ENCODE data around the gene PKD1. TPM values are rescaled to one million over a fixed set of nuclear protein-coding genes. Genes with fewer than 3 reads are reported as not detected.
A peak's percentile ranks its signal among the peaks of the same experiment; 100 is the strongest.

The PKD1 gene
- total RNA-seq, 1 experiment from 2014 or later: 55.1 TPM

GRCh38 chr16:2170587-2171435 lies 35.1 kb upstream of the PKD1 start:
- no peak for DNase-seq (ENCODE audit: low read depth)

DNA sequence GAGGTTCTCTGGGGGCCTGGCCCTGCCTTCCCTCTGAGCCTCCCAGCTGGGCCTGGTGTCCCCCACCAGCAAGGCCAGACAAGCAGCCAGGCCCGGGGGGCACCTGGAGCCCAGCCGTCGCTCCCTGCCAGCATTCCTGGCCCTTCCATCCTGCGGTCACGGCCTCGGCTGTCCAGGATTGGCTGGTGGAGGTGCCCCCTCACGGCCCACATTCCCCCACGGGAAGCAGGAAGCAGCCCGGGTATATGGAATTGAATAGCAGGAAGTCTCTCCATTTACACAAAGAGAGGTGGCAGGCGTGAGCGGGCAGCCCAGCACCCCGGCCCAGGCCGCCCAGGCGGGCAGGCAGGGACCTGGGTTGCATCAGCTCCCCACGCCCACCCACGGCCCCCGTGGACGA lies 34.4 kb upstream of the PKD1 start:
- no peak for DNase-seq (ENCODE audit: low read depth)

GRCh38 chr16:2167068-2167638 lies 31.5 kb upstream of the PKD1 start:
- no peak for DNase-seq (ENCODE audit: low read depth)

DNA sequence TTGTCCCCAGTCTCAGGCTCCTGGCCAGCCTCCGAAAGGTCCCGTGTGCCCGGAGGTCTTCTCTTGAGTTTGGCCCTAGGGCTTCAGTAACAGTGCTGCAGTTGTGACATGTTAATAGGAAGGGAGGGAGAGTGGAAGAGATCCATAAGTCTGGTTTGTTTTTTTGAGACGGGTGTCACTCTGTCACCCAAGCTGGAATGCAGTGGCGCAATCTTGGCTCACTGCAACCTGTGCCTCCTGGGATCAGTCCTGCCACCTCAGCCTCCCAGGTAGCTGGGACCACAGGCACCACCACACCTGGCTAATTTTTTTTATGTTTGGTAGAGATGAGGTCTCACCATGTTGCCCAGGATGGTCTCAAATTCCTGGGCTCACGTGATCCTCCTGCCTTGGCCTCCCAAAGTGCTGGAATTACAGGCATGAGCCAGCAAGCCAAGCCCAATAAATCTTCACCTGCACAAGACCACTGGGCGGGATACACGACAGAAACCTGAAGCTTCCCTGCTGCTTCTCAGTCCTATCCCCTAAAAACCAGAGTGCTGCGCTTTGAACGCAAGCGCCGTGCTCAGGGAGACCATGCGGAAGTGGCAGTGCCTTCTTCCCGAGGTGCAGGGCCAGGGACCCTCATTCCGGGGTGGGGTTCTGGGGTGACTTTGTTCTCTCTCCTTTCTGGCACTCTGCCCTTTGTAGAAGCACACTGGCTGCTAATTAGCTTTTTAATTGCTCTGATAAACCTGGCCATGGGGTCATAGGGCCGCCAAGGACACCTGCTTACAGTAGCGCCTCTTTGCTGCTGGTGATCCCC lies 30.8 kb upstream of the PKD1 start:
- no peak for DNase-seq (ENCODE audit: low read depth)

DNA sequence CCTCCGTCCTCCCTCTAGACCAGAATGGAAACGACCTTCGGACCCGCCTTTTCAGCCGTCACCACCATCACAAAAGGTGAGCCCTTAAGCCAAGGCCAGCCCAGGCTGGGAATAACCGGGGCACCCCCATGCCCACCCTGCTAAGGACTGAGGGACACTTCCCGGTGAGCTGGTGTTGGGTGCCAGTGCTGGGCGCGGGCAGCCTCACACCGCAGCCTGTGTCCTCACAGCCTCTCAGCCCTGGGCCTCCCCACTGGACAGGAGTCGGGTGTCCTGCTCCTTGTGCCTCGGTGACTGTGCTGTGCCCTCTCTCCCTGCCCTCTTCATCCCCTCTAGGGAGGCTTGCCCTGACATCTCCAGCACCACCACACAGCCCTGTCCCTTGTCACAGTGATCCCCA lies 30.2 kb upstream of the PKD1 start:
- no peak for DNase-seq (ENCODE audit: low read depth)

DNA sequence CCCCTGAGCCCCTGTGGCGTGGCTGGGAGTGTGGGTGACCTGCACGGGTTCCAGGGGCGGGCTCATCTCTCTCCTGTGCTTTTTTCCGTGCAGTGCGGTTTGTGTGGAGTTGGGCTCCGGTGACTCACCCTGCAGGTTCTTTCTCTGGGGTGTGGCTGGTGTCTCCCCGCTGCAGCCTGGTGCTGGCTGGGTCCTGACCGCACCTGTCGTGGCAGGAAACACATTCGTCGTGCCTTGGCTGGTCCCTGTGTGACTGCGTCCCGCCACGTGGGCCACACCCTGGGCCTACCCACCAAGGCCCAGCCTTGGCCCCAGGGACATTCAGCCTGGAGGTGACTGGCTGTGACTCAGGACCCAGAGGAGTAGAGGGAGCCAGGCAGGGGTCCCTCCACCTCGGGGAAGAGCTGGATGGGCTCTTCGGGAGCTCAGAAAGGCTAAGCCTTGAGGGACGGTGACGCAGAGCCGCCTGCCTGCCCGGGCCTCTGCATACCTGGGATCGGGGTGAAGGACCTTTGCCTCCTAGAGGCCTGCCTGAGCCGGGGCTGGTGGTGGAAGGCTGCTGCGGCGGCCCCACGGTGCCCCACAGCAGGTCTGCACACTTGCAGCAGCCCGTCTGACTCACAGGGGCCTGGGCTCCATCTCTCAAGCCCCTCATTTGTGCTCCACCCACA lies 27.6 kb upstream of the PKD1 start:
- DNase-seq (ENCODE audit: low read depth): no peak

DNA sequence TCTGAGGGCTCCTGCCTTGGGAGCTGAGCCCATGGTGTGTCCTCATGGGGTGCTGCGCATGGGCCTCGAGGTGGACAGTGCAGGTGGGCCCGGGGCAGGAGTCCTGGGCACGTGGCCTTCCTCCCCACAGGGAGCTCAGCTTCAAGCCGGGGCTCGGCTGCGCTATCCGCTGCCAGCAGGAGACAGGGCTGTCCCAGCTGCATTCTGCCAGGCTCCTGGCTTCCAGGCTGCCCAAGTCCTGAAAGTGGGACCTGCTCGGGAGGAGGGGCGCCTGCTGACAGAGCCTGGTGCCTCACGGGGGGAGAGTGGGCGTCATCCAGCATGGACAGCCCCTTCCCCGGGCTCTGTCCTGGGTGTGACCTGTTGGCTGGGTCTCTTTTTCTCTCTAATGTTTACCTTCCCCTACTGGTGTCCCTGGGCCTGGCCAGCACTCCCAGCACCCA lies 27.0 kb upstream of the PKD1 start:
- no peak for DNase-seq (ENCODE audit: low read depth)

DNA sequence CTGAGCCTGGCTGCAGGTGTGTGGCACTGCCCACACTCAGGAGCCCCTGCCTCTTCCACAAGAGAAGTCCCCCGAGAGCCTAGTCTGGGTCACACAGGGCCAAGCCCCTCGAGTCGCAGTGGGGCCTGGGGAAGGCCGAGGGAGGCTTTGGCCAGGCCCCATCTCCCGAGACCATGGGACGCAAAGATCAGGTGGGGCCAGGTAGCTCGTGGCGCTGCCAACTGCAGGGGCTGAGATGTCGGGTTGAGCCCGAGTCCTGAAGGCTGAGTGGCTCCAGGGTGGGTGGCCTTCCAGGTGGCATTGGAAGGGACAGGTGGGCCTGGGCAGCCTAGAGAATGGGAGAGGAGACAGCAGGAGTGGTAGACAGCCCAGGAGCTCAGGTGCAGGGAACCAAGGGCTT lies 26.2 kb upstream of the PKD1 start:
- no peak for DNase-seq (ENCODE audit: low read depth)

DNA sequence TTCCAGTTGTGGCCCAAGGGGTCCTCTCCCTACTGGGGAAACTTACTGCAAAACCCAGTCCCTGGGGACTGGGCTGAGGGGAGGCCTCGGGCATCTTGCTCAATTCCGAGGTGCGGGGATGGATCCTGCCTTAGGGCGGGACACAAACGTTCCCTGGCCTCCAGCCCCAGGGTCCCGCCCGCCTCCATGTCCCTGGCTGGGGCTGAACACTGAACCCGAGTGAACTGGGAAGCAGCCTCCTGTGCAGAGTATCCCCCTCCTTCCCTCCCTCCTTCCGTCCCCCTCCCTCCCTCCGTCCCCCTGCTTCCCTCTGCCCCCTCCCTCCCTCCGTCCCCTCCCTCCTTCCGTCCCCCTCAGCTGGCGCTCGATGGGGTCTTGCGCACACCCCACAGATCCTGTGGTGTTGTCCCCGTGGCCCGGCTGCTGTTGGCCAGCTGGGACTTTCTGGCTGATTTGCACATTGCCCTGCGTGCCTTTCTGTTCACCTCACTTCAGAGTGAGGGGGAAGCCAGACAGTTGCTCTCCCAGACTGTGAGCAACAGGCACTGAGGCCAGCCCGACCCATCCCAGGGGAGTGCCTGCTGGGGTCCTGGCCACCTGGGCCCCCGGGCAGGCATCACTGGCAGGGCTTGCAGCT lies 25.3 kb upstream of the PKD1 start:
- DNase-seq (ENCODE audit: low read depth): no peak

DNA sequence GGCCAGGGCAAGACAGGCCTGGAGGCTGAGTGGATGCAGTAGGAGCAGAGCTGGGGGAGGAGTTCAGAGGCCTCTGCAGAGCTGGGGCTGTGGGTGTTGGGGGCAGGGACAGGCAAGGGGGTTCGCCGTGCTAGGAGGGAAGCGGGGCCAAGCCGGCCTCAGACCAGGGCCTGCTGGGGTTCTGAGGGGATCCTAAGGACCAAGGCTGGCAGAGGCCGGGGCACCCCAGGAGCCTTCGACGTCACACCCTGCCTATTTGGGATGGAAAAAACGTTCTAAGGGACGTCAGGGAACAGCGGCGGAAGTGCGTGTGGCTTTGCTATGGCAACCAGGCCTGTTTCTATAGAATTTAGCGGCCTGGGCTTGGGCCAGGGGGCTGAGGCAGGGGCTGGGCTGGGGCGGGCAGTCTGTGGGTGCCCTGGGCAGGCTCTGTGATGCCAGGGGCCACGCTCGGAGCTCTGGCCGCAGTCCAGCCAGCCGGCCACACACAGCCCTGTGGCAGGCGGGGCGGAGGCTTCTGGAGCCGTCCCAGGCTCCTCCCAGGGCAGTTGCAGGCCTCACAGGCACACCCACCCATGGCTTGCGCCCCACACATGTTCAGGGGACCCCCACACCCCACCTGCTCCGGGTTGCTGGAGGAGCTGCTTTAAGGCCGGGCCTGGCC lies 23.6 kb upstream of the PKD1 start:
- no peak for DNase-seq (ENCODE audit: low read depth)

DNA sequence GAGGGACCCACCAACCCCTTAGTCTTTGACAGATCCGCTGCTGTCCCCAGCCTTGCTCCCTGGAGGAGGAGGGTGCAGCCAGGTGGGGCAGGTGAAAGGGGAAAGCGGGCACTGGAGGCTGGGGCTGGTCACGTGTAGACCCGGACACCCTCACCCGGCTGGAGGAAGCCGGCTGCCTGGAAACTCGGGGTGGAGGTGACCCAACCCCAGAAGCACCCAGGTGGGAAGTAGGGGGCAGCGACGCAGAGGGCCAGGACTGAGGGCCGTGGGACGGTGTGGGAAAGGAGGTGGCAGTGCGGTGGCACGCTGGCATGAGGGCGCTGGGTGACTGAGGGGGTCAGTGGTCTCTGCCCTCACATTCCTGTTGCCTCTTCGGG lies 22.6 kb upstream of the PKD1 start:
- DNase-seq (ENCODE audit: low read depth): no peak

DNA sequence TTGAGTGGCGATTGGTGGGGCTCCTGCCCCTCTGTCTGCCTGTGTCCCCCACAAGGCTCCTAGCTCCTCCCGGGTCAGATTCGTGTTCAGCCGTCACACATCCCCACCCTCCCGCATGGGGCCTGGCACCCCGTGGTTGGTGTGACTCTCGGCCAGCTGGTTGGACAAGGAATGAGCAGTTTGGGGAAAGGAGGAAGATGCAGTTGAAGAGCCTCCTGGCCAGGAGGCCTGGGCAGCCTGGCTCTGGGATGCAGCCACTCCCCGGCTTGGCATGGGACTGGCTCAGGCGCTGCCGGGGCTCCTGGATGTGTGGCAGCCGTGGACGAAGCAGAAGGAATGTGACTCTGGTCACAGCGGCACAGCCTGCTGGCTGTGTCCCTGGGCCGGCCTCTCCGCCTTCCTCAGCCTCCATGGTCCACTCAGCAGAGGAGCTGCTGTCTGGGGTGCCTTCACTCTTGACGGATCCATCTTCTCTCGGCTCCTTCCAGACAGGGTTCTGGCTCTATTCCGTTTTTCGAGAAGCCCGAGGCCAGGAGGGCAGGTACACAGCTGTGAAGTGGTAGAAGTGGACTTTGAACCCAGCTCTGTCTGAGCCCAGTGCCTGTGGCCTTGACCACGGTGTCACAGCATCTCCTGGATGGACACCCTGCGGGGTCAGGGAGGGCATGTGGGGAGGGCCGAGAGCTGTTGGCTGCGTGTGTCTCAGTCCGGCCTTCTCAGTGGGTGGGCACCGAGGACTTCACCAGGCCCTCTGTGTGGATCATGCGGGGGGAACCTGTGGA lies 22.0 kb upstream of the PKD1 start:
- DNase-seq (ENCODE audit: low read depth): no peak

GRCh38 chr16:2156849-2157224 lies 21.1 kb upstream of the PKD1 start:
- DNase-seq (ENCODE audit: low read depth): no peak

DNA sequence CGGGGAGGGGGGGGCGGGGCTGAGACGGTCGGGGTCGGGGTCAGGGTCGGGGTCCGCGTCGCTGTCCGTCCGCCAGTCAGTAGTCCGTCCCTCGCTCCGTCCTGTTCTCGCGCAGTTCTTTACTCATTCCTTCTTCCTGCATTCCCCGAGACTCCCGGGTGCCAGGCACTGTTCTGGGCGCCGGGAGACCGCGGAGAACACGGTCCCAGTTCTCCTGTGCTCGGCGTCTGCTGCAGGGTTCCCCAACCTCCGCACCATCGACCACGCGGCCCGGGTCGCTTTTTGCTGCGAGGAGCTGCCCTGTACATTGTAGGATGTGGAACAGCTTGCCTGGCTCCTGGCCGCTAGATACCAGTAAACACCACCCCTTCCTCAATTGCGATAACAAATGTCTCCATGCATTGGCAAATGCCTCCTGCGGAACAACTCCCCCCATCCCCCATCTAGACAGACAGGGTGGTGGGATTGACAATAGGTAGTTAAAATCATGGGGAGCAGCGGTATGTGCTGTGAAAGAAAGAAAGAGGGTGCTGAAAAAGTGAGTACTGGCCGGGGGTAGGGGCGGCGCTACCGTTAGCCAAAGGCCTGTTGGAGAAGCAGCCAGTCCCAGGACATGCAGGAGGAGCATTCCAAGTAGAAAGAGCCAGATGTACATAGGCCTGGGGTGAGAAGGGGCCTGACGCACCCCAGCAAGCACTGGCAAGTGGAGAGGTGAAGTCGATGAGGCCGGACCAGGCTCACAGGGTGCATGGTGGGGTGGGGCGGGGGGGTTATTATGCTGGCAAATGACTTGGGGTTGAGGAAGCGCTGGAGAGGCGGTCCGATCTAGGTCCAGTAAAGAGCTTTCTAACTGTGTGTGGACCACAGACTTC lies 20.5 kb upstream of the PKD1 start:
- peak; percentile 48 for DNase-seq (ENCODE audit: low read depth)

- peak; percentile 100 for DNase-seq (ENCODE audit: low read depth)
These were observed 19.6 kb upstream of the PKD1 start, which contains the start of gene TRAF7 for GRCh38 chr16:2155091-2155950. TSS of gene TRAF7 (plus strand) at chr16:2155782. CDS start at chr16:2163921, 8,139 bp downstream.

DNA sequence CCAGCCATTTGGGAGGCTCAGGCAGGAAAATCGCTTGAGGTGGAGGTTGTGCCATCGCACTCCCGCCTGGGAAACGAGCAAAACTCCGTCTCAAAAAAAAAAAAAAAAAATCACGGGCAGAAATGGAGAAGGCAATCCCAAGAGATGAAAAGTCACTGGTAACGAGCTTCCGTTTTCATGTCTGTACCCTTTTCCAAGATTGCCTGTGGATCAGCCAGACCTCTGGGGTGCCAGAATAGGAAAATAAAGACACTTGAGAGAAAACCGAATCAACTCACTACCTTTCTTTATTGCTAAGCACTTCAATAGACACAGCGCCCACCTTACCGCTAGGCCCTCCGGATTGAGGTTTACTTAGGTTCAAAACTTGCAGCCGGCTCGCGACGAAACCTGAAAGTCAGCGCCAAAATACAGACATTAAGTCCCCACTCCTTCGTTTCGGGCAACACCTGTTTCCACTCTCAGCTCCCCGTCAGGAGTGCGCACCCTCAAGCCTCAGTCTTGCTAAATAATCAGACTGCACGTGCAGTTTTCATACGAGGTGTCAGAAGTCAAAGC lies 18.9 kb upstream of the PKD1 start:
- DNase-seq (ENCODE audit: low read depth): no peak

DNA sequence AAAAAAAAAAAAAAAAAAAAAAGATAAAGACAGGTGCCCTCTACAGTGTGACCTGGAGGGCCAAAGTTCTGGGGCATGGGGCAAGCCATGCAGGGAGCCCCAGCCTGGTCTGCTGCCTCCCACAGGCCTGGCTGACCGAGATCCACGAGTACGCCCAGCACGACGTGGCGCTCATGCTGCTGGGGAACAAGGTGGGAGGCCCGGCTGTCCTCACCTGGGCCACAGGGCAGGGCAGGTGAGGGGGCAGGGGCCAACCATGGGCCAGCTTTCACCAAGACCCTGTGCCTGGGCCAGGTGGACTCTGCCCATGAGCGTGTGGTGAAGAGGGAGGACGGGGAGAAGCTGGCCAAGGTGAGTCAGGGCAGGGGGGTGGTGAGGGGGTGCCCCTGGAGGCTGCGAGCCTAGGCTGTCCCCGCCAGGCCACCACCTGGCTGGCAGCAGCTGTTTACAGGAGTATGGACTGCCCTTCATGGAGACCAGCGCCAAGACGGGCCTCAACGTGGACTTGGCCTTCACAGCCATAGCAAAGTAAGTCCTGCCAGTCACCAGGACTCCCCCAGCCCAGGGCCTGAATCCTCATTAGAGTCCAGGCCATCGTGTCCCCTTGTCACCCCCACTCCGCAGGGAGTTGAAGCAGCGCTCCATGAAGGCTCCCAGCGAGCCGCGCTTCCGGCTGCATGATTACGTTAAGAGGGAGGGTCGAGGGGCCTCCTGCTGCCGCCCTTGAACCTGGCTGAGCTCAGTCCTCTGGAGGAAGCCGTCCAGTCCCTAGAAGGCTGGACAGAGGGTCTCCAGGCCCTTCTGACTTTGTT lies 17.2 kb upstream of the PKD1 start:
- peak; percentile 79 for DNase-seq (ENCODE audit: low read depth)
